Stimulated activated CD4-positive, alpha-beta T cell treated with anti-CD3 and anti-CD28 coated beads, Interleukin-2, amount 100 ng/mL, for 48 hours (primary cell): ENCODE results near the gene HSD17B3.
A peak's percentile ranks its signal among the peaks of the same experiment; 100 is the strongest.

Experiments
- DNase-seq, 2 donors: peaks; one replicate each; pipeline ENCODE4 v3.0.0-alpha.2; 2020

Gene HSD17B3

DNA sequence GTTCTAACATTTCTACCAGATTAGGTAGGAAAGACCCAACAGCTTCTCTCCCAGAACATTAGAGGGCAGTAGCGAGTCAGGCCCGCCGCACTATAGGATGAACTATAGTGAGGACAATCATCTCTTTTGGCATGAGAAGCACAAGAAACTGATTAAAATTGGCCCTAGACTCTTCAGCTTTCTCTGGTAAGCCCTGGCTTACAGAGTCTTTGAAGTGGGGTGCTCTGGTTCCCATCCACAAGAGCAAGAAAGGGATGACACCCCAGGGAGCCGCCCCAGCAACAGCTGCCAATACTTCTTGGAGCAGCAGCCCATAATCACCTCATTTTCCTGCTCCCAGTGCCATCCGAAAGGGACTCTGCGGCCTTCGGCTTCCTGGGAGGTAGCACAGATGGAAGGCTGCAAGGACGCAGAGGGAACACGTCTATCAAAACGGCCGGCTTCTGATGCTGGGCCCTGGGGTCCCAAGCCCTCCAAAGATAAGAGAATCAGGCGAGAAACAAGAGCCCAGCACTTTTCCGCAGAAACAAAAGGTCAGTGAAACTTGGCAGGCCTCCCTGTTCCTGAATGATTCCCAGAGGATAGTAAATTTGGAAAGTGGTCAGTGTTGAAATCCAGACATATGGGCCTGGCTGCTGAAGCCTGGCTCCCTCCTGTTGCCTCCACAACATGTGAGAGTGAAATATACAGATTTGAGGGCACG is 69.3 kb downstream of the HSD17B3 start:
- peak; percentile 16 to 18 for DNase-seq

DNA sequence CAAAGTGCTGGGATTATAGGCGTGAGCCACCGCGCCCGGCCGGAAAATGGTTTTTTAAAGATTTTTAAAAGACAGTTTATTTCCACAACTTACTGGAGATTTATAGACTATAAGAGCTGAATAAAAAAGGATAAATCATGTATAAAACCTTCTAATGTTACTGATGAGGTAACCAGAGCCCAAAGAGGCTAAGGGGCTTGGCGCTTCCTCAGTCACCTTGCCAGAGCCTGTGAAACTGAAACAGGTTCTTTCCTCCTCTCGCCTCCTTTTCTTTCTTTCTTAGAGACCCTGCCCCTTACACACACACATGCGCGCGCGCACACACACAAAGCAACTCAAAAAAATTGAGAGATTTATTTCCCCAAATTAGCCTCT is 69.8 kb downstream of the HSD17B3 start:
- no peak for DNase-seq

DNA sequence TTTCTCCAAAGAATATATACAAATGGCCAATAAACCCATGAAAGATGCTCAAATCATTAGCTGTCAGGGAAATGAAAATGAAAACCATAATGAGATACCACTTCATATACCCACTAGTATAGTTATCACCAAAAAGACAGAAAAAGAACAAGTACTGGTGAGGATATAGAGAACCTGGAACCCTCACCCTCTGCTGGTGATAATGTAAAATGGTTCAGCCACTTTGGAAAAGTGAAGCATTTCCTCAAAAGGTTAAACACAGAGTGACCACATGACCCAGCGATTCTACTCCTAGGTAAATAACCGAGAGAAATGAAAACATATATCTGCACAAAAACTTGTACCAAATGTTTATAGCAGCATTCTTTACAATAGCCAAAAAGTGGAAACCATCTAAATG is 72.0 kb downstream of the HSD17B3 start:
- no peak for DNase-seq

DNA sequence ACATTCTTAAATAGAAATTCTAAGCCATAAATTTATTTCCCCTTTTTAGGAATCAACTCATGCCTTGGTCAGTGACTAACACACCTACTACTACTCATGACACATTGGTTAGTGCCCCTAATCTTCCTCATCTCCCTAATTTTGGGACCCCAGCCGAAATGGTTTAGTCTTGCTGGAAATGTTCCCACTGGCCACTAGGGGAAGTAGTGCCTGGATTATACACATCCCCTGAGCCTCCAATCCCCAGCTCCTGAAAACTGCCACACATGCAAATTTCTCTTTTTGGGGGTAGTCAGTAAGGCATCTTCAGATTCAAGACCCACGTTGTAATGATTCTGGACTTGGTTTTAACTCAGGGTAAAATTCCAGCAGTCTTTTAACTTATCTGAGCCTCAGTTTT is 79.8 kb downstream of the HSD17B3 start:
- DNase-seq = no peak

DNA sequence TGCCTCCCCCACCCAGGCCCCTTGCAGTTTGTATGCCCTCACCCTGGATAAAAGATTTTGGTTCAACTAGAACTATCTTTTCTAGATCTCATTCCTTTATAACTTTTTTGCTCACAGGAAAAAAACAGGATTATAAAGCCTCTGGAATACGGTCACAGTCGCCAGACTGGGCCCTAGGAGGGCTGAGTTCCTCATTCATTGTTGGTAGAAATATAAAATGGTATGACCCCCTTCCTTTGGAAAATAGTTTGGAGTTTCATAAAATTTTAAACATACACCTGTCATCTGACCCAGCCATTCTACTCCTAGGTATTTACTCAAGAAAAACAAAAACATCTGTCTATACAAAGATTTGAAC is 82.1 kb downstream of the HSD17B3 start:
- no peak for DNase-seq

DNA sequence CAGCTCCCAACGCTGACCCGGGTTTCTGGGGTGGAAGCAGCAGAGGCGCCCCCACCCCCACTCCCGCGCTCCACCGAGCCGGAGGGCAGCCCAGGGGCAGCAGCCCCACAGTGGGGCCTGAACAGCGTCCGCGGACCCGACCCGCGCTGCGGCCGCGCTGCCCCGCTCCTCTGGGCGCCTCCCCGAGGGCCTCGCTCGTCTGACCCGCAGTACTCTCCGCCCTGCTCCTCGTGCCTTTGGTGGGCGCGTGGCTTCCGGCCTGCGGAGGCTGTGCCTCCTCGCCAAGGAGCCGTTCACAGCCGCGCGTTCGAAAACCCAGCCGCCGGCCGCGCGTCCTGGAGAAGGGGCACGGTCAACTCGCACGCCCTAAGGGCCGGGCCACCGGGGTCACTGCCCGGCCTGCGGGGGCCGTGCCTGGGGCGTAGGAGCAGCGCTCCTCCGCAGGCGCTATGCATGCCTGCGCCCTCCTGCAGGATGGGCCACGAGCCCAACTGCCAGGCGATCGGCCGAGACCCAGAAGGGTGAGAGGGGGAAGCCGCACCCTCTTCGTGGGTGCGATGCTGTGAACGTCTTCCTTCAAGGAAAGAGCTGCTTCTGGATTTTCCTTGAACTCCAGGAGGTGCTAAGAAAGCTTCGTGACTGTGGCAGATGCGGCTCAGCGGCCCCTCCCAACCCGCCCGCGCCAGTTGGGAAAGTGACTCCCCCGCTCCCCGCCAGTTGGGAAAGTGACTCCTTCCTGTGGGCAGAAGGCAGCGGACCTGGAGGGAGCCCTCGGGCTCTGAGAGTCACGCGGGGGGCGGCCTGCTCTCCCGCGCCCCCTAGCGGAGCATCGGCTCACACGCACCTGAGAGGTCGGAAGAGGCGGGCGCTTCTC is 82.7 kb downstream of the HSD17B3 start:
- DNase-seq = peak; percentile 30 to 49

DNA sequence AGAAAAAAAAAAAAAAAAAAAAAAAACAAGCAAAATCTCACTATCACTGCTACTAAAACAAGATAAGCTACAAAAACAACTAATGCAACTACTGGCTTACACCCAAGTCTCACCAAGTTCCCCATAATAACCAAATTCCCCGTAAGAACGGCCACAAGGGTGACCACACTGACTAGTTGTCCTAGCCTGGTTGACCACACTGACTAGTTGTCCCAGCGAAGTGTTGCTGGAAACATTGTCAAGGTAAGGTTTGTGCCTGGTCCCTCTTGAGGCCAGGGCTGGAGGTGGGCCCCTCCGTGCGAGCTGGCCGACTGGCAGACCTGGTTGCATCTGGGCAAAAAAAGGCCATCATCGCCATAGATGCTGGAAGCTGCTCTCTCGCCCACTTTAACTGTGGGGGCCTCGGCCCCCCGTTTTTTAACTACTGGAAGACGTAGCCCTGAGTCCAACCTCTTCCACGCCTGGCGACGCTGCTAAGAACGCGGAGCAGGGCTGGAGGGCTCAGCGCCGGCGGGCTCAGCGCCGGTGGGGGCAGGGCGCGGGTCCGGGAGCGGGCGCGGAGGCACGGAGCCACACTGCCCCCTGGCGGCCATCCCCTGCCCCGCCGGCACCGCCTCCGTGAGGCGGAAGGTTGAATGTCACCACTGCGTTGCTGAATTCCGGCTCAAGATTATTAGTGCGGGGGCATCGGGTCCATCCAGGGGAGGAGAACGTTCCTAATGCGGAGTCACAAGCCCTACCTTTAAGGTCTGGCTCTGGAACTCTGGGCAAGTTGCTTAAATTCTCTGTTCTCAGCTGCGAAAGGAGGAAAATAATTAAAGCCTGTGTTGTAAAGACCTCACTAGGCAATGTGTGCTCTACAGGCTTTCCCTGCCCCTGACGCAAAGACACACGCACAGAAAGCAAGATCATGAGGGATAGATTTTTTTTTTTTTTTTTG is 84.0 kb downstream of the HSD17B3 start:
- peak; percentile 70 to 89 for DNase-seq

DNA sequence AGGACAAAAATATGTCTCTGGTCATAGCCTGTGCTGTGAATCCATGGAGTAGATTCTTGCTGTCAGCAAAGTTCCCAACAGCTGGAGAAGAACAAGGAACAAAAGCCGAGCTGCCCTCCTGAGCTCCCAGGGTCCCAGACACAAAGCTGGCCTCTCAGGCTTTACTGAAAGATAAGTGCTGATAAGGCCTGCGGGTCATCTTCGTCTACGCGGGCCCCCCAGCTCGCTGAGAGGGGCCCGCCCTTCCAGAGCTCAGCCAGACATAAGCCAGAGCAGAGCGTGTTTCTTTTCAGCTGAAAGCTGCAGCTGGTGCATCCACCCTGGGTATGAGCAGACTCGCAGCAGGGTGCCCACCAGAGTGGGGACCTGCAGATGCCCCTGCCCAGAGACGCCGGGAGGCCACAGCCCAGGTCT is 84.7 kb downstream of the HSD17B3 start:
- no peak for DNase-seq

DNA sequence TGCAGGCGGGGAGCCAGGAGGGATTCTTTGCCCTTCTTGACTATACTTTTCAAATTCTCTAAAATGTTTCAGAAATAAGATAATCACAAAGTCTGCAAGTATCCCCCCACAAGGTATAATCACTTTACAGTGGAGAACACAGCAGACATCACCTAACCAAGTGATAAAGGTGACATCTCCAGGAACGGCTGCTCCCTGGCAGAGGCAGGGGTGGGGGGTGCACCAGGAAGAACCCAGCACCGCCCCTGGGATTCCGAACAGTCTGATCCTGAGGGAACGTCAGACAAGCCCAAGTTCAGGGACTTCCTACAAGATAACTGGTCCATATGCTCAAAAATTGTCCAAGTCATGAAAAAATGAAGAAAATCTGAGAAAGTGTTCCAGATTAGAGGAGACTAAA is 85.4 kb downstream of the HSD17B3 start:
- no peak for DNase-seq

DNA sequence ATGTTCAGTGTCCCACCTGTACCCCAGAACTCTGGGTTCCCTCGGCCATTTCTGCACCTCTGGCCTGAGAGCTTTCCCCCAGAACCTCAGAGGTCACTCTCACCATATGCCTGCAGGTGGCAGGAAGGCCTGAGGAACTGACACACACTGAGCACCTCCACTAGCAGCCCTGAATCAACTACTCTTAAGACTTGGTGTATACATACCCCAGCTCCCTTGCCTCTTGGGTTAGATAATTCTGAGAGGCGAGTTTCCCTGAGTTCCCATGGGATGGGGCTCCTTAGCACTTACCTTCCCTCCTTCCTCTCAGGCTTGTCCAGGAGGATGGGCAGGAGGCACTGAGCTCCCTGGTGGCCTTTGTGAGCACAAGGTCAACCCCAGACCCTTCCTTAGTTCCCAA is 86.1 kb downstream of the HSD17B3 start:
- no peak for DNase-seq

DNA sequence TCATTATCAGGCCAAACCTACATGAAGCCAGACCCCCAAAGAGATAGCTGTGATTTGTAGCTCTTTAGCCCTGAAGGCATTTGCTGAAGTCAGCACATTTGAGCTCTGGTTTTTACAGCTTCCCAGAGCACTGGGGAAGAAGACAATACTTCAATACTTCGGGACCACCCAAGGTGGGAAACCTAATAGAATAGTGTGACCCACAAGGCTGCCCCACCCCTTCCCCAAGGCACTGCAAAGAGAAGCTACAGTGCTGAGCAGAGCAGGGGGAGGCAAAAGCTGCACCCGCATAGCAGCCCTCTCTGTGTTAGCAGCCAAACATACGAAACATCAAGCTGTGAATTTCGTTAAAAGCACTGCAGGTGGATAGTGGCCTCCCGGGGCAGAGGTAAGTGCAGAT is 87.3 kb downstream of the HSD17B3 start:
- DNase-seq = no peak

DNA sequence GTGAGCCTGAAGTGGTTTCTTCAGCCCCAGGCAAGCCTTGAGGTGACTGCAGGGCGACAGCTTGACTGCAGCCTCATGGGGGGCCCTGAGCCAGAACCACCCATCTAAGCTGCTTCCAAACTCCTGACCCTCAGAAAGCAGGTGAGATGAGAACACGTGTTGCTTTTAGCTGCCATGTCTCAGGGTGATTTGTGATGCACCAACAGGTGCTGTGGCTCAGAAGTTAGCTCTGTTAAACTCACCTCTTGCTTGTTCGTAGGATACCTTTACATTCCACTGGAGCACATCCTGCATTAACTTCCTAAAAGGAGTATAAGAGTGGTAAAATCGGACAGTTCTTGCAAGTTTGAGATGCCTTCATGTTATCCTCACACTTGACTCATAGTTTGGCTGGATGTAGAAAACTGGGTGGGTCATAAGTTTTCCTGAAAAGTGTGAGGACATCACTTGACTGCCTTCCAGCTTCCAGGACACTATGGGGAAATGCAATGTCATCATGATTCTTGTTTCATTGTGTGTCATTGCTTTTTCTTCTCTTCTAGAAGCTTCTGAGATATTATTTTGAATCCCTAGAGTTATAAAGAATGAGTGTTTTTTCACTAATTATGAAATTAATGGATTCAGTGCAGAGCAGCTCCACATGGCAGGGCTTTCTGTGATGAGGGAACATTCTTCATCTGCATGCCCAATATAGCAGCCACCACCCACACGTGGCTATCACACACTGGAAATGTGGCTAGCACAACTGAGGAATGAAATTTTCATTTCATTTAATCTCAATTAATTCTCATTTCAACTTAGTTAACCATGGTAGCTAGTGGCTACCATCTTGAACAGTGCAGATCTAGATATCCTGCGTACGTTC is 92.3 kb downstream of the HSD17B3 start:
- DNase-seq = no peak

DNA sequence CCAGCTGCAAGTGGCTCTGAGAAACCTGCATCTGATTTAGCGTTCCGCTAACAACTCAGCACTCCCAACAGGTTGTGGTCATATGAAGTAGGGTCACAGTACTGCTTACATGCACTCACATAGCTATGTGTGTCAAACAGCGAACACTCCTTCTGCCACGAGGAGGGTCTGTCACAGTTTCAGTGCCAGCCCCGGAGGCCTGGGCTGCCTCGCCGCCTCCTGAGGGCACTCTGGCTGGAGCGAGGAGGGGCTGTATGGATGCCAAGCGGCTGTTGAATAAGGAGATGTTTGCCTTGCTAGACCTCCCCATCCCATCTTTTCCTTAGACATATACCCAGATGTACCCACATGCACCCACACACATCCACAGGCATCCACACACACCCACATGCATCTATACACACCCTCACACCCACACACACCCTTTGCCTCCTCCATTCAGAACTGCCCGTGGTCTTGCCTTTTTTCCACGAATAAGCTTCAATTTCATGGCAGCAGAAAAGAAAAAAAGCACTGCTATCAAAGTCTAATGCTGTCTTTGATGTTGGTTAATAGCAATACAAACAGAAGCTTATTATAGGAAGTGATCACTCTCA is 95.7 kb downstream of the HSD17B3 start:
- DNase-seq = no peak

DNA sequence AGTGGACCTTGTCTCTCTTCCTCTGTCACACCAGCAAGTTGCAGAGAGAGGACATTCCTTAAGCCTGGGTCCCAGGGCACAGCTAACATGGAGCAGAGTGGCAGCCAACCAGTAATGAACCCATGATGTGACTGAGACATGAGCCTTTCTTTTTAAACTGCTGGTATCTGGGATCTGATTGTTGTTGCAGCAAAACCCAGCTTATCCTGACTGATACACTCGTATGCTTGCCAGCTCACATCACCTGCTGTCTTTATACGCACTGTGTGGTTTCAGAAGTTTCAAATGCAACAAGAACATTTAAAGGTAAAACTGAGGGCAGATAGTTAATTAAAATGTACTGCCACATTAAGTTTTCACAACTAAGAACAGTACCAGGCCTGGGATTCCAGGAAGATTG is 97.1 kb downstream of the HSD17B3 start:
- no peak for DNase-seq

DNA sequence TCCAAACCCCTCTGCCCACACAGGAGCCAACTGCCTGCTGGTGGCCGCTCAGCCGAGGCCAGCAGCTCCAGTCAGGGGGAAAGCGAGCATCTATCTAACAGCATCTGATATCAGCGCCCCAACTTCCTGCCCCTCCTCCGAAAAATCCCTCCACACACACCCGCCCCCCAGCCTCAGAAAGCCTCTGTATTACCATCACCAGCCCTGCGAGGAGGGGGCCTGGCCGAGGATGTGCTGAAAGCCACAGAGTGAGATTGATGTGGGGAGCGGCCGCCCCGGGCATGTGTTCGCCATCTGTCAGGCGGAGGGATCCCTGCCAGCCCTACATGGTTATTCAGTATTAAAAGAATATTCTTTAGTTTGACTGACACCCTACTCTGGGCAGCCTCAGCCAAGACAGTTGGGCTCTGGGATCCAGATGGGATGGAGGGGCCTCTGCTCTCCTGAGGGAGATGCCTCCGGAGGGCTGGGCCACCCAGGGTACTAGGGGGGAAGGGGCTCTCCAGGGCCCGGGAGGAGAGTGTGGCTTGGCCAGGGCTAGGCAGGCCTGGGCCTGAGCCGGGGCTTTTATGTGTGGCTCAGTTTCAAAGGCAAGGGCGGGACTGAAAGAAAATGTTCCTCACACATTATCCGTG is 98.0 kb downstream of the HSD17B3 start:
- DNase-seq = no peak

DNA sequence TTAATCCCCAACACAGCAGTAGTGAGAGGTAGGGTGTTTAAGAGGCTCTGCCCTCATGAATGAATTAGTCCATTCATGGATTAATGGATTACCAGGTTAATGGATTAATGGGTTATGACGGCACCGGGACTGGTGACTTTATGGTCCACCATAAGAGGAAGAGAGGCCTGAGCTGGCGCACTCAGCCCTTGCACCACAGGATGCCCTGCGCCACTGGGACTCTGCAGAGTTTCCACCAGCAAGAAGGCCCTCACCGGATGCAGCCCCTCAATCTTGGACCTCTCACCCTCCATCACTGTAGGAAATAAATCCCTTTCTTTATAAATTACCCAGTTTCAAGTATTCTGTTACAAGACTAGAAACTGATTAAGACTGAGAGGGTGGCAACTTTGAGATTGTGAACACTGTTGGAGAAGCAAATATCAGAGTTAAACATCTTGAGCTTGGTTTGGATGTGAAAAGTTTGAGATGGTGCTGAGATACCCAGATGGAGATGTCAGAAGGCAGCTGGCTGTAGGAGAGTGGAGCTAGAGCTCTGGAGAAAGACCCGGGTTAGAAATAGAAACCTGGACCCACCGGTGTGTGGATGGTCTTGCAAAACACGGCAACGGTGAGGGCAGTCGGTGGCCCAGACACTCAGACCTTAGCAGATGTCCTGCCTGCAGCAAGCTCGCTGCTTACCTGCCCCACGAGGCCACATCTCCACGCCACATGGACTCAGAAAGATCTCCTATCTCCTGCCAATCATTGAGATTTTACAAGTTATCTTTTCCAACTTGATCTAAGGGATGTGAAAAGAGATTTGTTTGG is 98.8 kb downstream of the HSD17B3 start:
- no peak for DNase-seq

DNA sequence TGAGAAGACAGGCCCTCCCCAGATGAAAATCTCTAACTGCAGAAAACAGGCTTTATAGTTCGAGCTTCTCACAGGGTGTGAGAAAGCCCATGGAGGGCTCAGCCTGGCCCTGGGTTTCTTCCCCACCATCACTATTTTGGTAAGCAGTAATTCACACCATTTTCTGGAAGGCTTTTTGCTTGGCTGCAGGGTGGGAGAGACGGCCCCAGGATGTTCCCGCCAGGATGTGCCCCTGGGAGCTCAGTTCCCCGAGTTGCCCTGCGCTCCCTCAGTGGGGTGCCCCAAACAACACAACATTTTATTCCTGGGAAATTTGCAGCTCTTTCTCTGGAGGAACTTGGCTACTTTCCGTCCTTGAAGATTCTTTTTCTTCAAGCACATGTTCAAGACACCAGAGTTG is 100.8 kb downstream of the HSD17B3 start:
- no peak for DNase-seq

DNA sequence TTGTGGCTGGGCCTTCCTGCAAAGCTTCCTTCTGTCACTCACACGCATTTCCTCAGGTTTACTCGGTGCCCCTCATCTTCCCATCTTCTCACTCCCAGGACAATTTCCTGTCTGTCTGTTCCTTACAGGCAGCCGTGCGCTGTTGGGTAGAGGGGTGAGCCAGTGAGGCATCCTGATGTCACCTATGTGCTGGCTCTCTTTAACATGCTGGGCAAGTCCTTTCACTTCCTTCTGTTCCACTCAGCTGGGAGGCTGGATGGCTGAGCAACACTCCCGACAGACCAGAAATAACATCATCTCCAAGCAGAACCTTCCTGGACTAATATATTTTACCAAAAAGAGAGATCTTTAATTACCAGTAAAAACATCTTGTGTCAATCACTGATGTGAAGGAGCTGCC is 103.0 kb downstream of the HSD17B3 start:
- no peak for DNase-seq

DNA sequence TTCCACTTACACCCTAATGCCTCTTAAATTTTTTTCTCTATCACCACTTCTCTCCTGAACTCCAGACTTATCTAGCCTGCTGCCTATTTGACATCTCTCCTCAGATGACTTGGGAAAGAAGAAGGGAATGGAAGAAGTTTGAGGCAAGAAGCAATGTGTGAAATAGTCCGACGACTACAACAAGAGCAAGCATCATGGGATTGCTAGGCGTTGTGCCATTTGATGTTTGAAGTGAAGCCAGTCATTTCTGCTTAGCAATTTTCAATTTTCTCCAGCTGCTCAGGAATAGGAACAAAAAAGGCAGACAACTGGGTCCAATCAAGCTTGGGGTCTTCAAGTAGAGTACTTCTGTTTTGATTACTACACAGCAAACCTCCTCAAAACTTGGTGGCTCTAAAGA is 106.4 kb downstream of the HSD17B3 start:
- DNase-seq = no peak

DNA sequence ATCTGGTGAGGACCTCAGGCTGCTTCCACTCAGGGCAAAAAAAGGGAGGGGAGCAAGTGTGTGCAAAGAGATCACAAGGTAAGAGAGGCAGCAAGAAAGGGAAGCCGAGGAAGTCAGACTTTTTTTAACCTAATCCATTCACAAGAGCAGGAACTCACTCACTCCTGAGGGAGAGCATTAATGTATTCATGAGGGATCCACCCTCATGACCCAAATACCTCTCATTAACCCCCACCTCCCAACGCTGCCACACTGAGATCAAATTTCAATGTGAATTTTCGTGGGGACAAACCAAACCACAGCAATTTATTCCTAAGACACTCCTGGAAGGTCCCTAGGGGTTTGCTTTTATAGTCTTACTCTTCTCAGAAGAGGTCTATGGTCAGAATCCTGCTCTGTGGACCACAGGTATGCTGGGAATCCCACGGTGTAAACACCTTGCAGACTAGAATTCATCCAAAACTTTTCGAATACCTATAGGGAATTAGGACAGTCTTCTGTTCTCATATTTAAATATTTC is 108.7 kb downstream of the HSD17B3 start:
- no peak for DNase-seq
